GF-D8 (cell line): ENCODE measurements around the gene MCTP1.

ENCODE experiments used
- DNase-seq: peaks from one replicate; lab custom pipeline; 2025; lab: John Stamatoyannopoulos, UW

MCTP1 gene

DNA sequence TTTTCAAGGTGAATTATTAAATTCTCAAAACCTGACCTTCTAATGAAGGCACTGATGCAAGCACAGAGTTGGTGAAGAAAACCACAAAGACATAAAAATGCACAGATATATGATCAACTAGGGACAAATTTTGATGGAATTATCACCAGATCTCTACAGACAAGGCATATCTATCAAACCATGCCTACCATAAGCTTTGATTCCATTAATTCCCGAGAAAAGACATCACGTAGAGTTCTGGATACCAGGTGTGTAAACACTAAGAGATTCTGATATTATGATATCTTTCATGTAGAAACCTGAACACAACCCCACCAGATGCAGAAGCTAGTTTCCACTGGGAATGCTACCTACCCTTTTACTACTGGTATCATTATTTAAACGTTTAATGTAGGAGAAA is 525.9 kb downstream of the MCTP1 start:
- no peak for DNase-seq

- DNase-seq: no peak
Observed at GRCh38 chr5:94754824-94755223, 530.1 kb downstream of the MCTP1 start.

- DNase-seq: no peak
Observed at GRCh38 chr5:94751460-94751859, 533.4 kb downstream of the MCTP1 start.

DNA sequence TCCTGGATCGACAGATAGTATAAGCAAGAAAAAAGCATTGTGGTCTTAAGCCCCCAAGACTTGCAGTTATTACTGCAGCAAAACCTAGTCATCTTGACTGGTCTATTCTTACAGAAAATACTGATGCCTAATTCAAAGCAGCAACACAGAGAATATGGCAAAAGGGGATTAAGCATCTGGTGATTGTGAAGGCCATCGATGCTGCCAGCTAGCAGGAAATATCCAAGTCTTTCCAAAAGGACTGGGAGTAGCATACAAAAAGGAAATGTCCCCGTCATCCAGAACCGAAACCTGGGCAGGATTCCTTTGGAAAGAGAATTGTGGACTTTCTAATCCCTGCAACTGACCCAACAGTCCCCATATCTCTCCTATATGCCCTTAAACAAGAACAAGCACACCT is 534.2 kb downstream of the MCTP1 start:
- DNase-seq: no peak

GRCh38 chr5:94749042-94749441 is 535.9 kb downstream of the MCTP1 start:
- no peak for DNase-seq

- DNase-seq: no peak
Observed at GRCh38 chr5:94748212-94748611, 536.7 kb downstream of the MCTP1 start.

GRCh38 chr5:94747371-94747770 is 537.5 kb downstream of the MCTP1 start:
- no peak for DNase-seq

DNA sequence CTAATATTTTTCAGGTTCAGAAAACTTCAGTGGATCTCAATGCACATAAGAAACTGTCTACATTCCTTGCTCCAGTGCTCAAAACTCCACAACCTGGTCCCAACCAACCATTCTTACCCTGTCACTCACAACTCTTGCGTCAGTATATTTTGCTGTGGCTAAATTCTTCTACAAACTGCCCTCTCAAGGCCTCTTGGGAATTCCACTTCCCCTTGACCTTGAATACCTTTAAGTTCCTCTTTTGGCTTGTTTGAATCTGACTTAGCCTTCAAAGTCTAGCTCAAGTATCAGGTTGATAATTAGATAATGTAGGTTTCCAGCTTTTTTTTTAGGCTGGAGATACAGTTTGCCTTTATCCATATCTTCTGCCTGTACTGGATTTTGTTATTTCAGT is 538.2 kb downstream of the MCTP1 start:
- peak; percentile 77 for DNase-seq

DNA sequence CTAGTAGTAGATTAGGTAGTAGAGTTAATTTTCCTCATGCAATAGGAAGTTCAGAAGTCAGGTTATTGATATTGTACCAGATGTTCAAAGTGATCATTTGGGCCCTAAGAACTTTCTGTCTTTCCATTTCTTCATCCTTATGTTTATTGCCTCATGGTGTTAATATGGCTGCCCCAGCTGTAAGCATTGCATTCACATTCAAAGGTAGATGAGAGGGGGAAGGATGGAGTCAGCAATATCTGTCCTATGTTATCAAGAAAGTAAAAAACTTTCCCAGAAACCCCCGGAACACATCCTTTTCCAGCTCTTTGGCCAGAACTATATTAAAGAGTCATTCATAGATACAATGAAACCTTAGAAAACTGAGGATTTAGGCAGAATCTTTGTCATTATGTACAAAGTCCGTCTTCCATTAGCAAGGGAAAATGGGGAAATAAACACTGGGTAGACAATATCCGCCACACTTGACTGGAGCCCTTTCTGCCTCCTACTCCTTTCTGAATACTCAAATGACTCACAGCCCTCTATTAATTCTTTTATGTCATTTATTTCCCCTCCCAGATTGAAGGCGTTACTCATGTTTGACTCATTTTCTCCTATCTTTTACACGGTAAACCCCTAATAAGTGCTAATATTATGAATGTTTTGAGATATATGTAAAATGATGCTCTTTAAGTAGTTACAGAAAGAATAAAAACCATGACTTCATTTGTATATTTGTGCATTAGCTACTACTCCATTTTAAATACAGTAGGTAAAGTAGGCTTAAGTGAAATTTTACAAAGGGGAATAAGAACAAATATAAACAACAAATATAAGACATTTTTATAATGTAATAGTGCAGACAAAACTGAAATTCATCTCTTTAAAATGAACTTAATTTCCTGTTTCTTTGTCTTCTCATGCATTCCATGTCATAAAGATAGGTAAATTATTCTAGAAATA is 538.8 kb downstream of the MCTP1 start:
- DNase-seq: no peak

GRCh38 chr5:94744906-94745305 is 540.0 kb downstream of the MCTP1 start:
- DNase-seq: no peak

- no peak for DNase-seq
Observed at GRCh38 chr5:94742852-94743251, 542.0 kb downstream of the MCTP1 start.

GRCh38 chr5:94740286-94740685 is 544.6 kb downstream of the MCTP1 start:
- DNase-seq: no peak

GRCh38 chr5:94736498-94736897 is 548.4 kb downstream of the MCTP1 start:
- no peak for DNase-seq

DNA sequence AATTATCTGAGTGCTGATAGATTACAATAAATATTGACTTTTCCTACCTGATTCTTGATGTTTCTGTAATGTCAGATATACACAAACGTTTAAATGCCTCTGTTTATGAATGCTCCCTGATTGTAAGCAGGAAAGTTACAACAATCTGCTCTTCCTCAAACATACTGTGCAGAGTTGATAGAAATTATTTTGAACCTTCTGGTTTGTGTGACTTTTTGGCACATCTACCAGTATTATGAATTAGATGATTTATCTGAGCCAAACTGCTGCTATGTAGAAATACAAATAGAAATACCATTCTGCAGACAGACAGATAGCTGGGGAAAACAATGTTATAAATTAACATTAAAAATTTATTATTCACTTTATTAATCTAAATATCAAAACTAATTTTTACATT is 553.4 kb downstream of the MCTP1 start:
- DNase-seq: no peak

GRCh38 chr5:94725142-94725541 is 559.8 kb downstream of the MCTP1 start:
- DNase-seq: no peak

GRCh38 chr5:94715768-94716167 is 569.1 kb downstream of the MCTP1 start:
- no peak for DNase-seq

DNA sequence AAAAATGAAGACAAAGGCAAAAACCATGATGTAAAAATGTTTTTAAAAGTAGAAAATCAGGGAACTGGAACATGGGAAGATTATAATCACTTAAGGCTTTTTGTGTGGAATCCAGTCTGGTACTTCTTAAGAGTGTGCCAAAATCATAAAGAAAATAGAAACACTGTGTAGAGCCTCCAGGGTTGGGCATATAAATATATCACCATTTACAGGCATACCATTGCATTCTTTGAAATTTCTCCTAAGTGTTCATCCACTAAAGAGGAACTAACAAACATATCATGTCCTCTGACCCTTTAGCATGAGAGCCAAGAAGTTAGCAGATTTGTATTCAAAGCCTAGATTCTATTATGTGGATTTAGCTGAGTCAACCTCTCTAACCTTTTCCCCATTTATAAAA is 573.1 kb downstream of the MCTP1 start:
- no peak for DNase-seq

DNA sequence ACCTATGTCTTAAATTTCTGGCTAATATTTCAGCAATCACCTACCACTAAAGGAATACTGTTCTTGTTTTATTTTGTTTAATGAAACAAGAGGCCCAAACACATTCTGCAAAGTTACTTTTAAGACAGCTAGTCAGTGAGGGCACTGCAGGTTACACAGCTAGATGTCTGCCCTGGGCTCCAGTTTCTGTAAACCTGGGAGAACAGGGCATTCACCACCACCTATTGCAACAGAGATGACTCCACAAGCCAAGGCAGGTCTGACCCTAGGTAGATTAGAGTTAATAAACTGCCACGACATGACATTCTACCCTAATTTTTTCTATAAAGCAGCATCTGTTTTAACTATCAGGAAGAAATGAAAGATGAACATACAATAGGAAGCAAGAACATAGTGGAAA is 575.6 kb downstream of the MCTP1 start:
- DNase-seq: no peak

DNA sequence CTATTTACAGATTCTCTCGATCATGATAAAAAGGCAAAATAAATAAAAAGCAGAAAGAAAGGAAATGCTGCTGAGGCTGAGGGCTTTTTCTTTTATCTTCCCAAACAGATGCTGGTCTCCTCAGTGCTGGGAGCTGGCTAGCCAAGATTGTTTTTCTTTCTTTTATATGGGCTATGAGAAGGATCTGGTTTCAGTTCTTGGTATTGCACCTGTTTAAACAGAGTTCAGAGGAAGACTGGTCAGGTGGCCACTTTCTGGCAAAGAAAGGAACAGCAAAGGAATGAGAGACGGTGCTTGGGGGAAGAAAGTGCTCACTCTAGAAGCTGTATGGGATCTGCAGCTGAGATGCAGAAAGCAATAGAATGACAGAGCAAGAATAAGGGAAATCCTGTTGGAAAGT is 577.5 kb downstream of the MCTP1 start:
- no peak for DNase-seq

- DNase-seq: no peak
Observed at GRCh38 chr5:94705427-94705826, 579.5 kb downstream of the MCTP1 start.

GRCh38 chr5:94702729-94703128 is 582.2 kb downstream of the MCTP1 start:
- no peak for DNase-seq

DNA sequence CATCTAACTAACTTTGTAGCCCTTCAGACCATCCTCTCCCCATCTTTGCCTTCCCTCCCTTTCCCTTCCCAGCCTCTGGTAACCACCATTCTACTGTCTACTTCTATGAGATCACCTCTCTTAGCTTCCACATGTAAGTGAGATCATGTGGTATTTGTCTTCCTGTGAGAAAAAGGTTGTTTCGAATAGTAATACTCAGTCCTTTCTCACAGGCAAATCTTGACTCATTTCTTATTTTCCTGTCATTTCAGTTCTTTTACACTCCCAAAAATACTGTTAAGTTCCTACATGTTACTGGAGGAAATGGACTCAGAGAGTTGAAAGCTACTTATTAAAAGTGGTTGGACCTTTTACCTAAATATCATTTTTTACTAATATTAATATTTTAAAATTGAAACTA is 584.3 kb downstream of the MCTP1 start:
- no peak for DNase-seq

- no peak for DNase-seq
Observed at GRCh38 chr5:94699562-94699961, 585.3 kb downstream of the MCTP1 start.

- DNase-seq: no peak
Observed at GRCh38 chr5:94698197-94698596, 586.7 kb downstream of the MCTP1 start.
